ENCODE measurements around the gene ENDOV.
"Not testable (repeated sequence)": the region's sequence is repeated elsewhere in the genome, so short reads cannot be mapped to it uniquely, and the experiment has no call there.

ENDOV gene

DNA sequence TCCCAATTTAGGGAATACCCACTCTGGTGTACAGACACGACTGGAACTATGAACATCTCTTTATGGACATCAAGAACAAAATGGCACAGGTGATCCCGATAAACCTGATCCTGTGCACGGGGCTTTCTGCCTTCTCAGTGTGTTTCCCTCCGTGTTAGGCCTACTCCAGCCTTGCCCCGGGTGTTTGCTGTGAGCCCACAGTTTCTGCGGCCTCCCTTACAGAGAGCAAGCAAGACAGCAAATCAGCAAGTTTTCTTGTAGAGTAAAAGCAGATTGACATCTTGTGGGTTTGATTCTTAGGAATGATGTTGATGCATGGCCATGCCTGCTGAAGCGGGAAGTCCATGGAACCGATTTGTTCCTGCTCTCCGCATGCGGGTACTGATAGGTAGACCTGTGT lies 26.4 kb upstream of the ENDOV start:
- DNase-seq, result no peak

DNA sequence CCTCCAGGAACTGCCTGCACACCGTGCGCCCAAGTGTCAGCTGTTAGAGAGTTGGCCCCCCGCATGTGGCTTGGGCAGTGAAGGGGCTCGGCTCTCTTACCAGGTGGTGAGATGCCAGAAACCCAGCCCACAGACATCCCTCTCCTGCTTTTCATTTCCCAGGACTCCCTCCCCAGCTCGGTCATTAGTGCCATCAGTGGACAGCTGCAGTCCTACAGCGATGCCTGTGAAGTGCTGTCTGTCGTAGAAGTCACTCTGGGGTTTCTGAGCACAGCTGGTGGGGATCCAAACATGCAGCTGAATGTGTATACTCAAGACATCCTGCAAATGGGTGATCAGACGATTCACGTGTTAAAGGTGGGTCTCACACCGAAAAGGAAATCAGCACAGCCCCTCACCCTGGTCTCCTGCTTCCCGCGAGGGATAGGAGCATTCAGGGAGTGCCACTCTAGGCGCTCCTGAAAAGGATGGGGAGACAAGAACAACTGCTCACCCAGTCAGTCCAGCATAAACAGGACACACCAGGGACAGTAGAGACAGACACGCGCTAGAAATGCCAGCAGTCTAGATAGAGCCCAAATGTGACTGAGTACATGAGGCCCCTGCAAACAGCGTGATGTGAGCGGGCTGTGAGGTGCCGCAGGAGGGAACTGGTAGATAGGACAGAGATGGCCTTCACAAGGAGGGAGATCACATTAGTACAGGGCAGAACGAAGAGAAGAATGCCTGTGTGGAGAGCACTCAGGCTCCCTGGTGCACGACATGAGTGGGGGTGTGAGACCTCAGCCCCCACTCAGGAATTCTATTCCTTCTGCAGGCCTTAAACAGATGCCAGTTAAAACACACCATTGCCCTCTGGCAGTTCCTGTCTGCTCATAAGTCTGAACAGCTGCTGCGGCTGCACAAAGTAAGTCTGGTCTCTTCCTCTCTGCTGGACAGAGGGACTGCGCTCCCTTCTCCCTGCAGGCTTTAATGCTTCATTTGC lies 25.7 kb upstream of the ENDOV start:
- no peak for DNase-seq

DNA sequence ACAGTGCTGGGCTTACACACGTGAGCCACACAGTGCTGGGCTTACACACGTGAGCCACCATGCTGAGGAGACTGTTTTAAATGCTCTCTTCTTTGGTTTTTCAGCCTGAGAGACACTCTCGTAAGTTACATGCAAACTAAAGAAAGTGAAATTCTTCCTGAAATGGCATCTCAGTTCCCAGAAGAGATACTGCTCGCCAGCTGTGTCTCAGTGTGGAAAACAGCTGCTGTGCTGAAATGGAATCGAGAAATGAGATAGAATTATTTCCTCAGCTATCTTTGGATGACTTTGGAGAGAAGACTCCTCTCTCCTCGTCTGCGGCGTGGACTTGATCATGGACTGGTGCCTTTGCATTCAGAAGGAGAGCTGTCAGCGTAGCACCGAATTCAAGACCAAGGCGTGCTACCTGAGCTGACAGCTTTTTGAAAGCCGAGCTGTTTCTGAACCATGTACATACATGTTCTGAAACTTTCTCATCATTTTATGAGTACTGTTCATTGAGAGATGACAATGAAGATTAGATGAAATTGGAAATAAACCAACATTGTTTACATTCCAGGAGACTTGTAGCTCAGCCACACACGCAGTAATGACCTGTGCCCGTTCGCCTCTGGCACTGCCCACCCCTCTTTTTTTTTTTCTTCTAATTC lies 21.6 kb upstream of the ENDOV start:
- no peak for DNase-seq

DNA sequence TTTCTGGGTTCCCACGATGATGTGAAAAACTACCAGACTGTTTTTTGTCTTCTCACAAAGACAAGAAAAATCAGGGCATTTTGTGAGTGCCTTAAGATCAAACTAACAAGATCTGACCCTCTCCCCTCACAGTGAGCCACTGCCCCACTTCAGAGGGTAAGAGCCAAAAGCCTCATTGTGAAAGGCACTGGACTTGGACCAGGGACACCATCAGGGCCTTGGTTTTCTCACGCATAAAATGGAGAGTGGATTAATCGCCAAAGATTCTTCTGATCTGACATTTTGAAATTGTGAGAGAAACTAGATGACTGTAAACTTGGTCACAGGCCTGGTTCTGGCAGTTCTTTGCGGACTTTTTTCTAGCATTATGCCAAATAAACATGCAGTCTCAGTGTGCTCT lies 21.0 kb upstream of the ENDOV start:
- no peak for DNase-seq

DNA sequence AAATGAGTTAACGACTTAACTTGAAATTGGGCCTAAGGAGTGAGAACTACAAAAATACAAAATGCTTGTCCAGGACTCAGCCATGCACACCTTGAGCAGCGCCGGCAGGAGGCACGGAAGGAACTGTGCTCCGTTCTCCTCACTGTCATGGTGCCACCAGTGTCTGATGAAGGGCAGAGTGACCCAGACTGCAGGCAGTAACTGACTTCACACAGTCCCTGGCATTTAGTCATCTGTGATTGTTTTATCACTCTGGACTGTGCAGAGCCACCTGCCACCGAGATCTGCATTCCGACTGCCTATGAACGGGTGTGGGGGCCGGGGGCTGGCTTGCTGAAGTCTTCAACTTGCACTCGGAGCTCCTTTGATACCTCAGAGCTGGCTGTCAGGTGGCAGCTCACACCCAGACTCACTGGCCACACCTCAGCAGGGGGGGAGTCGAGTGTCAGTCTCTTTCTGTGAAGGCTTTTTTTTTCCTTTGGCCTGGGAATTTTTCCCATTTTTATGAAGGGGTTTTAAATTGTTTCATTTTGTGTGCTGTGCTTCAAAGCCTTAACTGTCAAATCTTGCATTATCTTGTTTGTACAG lies 20.2 kb upstream of the ENDOV start:
- DNase-seq, result no peak

DNA sequence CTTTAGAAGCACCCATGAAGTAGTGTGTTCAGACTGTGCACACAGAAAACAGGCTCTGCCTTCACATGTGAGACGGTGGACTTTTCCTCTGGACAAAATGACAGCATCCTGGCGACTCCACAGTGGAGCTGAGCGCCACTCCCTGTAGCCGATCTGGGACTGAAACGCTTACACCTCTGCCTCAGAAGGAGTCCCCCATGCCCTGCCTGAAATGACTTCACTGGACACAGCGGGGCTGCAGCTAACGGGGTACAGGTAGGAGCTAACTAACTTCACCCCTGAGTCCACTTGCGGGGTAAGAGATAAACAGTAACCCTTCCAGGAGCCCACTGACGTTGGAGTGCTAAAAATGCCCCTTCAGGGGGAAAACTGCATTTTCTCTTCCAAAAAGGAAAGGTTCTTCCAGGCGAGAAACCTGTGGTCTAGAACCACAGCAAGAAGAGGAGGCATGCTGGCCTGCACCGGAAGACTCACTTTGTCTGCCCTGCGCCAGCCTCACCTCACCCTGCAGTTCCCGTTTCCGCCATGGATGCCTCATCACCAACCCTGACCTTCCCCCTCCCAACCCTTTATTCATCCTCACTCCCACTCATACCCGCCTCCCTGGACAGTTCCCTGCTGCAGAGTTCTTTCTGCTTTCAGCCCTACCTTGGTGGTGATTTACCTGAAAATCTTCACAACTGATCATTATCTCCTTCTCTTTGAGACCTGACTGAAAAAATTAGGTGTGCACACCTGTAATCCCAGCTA lies 19.4 kb upstream of the ENDOV start:
- no peak for DNase-seq

DNA sequence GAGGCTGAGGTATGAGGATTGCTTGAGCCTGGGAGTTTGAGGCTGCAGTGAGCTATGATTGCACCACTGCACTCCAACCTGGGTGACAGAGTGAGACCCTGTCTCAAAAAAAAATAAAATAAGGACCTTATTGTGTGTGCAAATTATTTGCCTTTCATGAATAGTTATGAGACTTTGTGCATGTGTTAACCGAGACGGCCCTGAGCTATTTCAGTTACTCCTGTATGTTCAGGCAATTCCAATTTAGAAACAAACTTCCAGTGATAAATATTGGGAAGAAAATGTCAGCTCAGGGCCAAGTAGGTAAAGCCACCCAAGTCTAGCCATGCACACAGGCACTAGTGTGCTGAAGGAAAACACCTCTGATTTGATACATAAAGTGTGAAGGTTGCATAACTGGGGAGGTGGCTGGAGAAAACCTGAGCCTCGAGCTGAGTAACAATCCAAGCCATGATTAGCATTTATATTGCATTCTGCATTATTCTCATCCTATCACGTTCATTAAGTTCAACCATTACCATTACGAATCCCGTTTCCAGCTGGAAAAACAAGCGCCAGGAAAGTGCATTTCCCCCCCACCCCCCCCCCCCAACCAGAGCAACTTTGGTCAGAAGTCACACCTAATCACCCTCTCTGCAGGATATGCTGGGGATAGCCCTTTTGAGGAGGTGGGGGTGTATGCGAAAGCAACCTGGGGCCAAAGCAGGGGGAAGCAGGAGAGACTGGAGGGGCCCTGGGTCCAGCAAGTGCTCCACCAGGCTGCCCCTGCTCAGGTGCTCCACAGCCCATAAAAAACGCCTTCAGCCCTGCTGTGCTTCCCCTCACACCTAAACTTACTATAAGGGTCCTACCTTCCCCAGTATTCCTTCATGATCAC lies 18.6 kb upstream of the ENDOV start:
- DNase-seq, result no peak

DNA sequence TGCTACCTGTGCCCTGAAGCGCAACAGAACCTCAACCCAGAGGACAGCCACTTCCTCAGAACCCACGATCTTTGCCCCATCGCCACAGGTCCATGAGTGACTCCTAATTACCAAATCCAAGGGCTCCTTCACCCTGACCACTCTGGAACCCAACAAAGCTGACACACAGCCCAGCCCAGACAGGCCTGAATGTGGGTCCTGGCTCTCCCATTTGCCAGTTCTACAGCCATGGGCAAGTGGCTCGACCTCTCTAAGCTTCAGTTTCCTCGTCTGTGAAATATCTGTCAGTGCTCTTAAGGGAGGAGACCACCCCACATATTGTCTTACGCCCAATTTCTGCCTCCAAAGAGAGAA lies 18.0 kb upstream of the ENDOV start:
- DNase-seq, result no peak

DNA sequence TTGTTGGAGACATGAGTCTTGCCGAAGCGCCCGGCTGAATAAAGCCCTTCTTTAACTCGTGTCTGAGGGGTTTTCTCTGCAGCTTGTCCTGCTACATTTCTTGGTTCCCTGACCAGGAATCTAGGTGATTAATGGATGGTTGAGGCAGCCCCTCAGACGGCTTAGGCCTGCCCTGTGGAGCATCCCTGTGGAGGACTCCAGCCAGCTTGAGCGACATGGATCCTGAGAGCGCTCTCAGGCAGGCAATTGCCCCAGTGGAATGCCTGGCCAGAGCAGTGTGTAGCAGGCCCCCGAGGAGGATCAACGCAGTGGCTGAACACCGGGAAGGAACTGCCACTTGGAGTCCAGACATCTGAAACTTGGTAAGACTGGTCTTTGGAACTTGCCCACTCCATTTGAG lies 17.3 kb upstream of the ENDOV start:
- DNase-seq, result no peak

DNA sequence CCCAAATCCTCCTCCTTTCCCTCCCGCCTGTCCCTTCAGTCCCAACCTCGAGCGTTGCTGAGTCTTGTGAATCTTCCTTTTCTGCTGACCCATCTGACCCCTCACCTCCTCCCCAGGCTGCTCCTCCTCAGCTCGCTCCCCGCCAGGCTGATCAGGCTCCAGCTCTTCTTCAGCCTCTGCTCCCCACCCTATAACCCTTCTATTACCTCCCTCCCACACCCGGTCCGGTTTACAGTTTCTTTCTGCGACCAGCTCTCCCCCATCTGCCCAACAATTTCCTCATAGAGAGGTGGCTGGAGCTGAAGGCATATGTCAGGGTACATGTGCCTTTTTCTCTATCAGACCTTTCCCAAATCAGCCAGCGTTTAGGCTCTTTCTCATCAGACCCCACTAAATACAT lies 13.9 kb upstream of the ENDOV start:
- DNase-seq, result not testable (repeated sequence)

DNA sequence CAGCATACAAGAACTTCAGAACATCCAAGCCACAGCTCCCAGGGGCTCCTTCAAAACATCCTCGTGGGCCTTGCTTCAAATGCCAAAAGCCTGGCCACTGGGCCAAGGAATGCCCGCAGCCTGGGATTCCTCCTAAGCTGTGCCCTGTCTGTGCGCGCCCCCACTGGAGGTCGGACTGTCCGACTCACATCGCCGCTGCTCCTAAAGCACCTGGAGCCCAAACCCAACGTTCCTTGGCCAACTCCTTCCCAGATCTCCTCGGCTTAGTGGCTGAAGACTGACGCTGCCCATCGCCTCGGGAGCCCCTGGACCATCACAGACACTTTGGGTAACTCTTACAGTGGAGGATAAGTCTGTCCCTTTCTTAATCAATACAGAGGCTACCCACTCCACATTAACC lies 12.9 kb upstream of the ENDOV start:
- not testable (repeated sequence) for DNase-seq

DNA sequence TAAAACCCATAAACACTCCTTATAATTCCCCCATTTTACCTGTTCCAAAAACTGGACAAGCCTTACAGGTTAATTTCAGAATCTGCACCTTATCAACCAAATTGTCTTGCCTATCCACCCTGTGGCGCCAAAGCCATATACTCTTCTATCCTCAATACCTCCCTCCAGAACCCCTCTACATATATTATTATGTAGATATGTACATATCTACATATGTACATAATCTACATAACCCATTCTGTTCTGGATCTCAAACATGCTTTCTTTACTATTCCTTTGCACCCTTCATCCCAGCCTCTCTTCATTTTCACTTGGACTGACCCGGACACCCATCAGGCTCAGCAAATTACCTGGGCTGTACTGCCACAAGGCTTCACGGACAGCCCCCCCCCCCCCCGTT lies 12.0 kb upstream of the ENDOV start:
- DNase-seq, result no peak

DNA sequence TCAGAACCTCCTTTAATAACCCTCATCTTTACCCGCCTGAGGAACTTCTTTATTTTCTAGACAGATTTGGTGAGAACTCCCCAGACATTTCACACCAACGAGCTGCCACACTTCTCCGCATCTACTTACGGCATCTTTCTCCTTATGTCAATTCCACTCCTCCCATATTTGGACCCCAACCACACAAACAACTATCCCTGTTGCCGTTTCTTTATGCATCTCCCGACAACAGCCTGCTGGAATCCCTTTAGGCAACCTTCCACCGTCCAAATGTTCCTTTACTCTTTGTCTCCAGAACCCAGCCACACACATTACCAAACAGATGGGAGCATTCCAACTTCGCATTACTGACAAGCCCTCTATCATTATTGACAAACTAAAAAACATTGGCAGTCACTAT lies 8.8 kb upstream of the ENDOV start:
- DNase-seq, result no peak

DNA sequence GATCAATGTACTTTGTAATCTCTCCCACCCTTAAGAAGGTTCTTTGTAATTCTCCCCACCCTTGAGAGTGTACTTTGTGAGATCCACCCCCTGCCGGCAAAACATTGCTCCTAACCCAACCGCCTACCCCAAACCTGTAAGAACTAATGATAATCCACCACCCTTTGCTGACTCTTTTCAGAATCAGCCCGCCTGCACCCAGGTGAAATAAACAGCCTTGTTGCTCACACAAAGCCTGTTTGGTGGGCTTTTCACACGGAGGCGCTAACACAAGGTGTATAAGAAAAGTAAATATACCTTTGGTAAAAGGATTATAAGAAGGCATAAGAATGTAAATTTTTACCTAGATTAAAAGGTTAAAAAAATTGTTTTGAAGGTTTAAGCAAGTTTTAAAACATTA lies 7.0 kb upstream of the ENDOV start:
- DNase-seq, result not testable (repeated sequence)

DNA sequence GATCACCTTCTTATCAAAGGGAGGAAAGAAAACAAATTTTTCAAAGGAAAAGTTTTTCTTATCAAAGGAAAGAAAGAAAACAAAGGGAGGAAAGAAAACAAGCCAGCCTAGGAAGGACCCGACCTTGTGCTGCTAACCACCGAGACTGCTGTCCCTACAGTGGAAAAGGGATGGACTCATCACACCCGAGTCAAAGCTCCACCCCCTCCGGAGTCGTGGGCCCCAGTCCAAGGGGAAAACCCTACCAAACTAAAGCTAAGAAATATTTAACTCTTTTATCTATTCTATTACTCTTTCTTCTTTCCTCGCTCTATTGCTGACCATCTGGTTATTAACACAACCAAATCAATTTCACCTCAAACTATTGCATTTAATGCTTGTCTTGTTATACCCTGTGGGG lies 6.1 kb upstream of the ENDOV start:
- DNase-seq, result no peak

DNA sequence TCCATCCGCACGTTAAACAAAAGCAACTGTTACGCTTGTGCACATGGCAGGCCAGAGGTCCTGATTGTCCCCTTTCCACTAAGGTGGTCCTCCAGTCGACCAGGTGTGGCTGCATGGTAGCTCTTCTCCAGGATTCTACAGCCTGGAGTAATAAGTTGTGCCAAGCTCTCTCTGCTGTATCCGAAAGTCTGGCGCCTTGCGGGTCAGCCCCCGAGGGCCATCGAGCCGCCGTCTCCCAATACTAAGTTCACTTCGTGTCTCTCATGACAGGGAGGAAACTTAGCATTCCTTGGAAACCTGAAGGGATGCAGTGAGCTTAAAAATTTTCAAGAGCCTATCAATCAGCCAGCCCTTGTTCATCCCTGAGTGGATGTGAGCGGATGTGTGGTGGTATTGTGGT lies 5.3 kb upstream of the ENDOV start:
- no peak for DNase-seq

DNA sequence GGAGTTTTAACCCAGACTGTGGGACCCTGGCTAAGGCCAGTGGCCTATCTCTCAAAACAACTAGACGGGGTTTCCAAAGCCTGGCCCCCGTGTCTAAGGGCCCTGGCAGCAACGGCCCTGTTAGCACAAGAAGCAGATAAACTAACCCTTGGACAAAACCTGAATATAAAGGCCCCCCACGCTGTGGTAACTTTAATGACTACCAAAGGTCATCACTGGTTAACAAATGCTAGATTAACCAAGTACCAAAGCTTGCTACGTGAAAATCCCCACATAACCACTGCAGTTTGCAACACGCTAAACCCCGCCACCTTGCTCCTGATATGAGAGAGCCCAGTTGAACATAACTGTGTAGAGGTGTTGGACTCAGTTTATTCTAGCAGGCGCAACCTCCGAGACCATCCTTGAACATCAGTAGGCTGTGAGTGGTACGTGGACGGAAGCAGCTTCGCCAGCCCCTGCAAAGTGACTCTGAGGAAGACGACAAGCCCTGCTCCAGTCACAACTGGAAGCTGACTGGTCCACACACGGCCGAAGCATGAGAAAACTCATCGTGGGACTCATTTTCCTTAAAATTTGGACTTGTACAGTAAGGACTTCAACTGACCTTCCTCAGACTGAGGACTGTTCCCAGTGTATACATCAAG lies 4.4 kb upstream of the ENDOV start:
- DNase-seq, result not testable (repeated sequence)

DNA sequence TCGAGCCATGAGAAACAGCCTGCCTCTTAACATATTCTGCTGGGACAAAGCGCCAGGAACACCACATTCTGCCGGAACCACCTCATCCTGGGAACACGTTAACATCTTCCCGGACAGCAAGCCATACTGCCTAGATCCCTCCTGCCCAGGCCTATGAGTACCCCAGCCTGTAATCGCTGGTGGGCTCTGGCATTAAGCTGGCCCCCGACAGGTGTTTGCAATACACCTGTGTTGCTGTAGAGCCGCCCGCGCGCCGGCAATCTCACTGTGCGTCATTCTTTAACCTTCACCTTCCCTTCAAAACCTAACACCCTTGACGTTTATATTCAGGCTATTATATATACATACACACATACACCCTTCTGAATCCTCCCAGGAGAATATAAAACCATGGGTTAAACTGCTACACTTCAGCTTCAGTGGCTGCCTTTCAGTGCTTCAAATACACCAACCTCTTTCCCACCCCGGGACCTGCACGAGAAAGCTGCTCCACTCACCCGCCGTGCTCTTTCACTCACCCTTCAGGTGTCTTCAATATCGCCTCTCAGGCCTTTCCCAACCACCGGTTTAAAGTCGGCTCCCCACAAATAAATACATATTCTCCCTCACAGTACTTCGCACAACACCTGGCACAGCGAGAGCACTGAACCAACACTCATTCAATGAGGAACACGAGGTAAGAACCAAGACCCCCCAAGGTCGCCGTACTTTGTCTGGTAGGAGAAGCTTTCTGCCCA lies 1.0 kb upstream of the ENDOV start:
- DNase-seq, result no peak

DNA sequence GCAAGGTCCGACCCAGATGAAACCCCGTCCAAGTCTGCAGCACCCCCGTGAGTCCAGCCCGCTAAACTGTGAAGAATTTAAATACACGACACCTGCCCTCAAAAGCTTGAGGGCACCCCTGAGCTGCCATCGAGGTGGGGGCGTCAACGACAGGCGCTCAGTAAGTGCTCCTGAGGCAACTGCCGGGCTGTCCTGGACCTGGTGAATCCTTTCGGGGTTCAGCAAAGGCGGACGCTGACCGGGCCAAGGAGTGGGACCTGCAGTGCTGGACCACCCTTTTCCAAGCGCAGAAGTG lies 512 bp upstream of the ENDOV start:
- DNase-seq, result no peak

DNA sequence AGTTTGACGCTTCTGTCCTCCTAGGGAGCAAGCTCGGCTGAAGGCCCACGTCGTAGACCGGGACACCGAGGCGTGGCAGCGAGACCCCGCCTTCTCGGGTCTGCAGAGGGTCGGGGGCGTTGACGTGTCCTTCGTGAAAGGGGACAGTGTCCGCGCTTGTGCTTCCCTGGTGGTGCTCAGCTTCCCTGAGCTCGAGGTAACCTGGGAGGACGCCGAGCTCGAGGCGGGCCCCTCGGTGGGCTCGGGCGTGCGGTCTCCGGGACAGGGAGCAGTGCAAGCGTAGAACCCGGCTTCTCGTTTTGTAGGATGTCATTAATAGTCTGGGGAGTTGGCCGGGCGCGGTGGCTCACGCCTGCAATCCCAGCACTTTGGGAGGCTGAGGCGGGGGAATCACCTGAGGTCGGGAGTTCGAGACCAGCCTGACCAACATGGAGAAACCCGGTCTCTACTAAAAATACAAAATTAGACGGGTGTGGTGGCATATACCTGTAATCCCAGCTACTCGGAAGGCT lies 715 bp downstream of the ENDOV start:
- DNase-seq, result no peak
